ENCODE data around the gene NKAIN2. TPM values are rescaled to one million over a fixed set of nuclear protein-coding genes. Genes with fewer than 3 reads are reported as not detected.

Gene NKAIN2
- total RNA-seq, 2 donors from 2014 or later: not detected

- ATAC-seq (no peak), DNase-seq (ENCODE audit: low spot score) (no peak)
- peaks cover 10% of the 10 kb centered on the region for H3K36me3 Mint-ChIP-seq
- no peak overlapping the region for H3K4me3 Mint-ChIP-seq
- H3K9me3 Mint-ChIP-seq: peaks cover 8% of the 10 kb centered on the region
- peaks cover 22 to 31% of the 10 kb centered on the region in 2 donors for H3K27me3 Mint-ChIP-seq
- no peak overlapping the region for H3K27ac Mint-ChIP-seq
- H3K4me1 Mint-ChIP-seq (ENCODE audit: low read depth in 2 of 2): peaks cover 0 to 10% of the 10 kb centered on the region in 2 donors
These were observed 2.6 kb upstream of the NKAIN2 start for GRCh38 chr6:123801067-123801466.

GRCh38 chr6:123802351-123802696 lies 1.3 kb upstream of the NKAIN2 start:
- no peak for ATAC-seq
- peaks cover 0 to 10% of the 10 kb centered on the region in 2 donors for H3K4me1 Mint-ChIP-seq (ENCODE audit: low read depth in 2 of 2)
- peaks cover 10% of the 10 kb centered on the region for H3K36me3 Mint-ChIP-seq
- peaks cover under 1% of the 10 kb centered on the region for H3K9me3 Mint-ChIP-seq
- peaks cover 22 to 31% of the 10 kb centered on the region in 2 donors for H3K27me3 Mint-ChIP-seq
- H3K4me3 Mint-ChIP-seq: no peak overlapping the region
- DNase-seq (ENCODE audit: low spot score): no peak
- no peak overlapping the region for H3K27ac Mint-ChIP-seq

- peak overlapping the region; percentile 17 for H3K4me3 Mint-ChIP-seq
- ATAC-seq (peak; percentile 76 to 83), DNase-seq (ENCODE audit: low spot score) (peak; percentile 74)
- no peaks in the 10 kb centered on the region for H3K9me3 Mint-ChIP-seq
- no peak overlapping the region for H3K27ac Mint-ChIP-seq
- H3K36me3 Mint-ChIP-seq: peaks cover 10% of the 10 kb centered on the region
- H3K4me1 Mint-ChIP-seq (ENCODE audit: low read depth in 2 of 2): peaks cover 0 to 10% of the 10 kb centered on the region in 2 donors
- peaks cover 22 to 31% of the 10 kb centered on the region in 2 donors for H3K27me3 Mint-ChIP-seq
These were observed 765 bp upstream of the NKAIN2 start for GRCh38 chr6:123802697-123803503.

DNA sequence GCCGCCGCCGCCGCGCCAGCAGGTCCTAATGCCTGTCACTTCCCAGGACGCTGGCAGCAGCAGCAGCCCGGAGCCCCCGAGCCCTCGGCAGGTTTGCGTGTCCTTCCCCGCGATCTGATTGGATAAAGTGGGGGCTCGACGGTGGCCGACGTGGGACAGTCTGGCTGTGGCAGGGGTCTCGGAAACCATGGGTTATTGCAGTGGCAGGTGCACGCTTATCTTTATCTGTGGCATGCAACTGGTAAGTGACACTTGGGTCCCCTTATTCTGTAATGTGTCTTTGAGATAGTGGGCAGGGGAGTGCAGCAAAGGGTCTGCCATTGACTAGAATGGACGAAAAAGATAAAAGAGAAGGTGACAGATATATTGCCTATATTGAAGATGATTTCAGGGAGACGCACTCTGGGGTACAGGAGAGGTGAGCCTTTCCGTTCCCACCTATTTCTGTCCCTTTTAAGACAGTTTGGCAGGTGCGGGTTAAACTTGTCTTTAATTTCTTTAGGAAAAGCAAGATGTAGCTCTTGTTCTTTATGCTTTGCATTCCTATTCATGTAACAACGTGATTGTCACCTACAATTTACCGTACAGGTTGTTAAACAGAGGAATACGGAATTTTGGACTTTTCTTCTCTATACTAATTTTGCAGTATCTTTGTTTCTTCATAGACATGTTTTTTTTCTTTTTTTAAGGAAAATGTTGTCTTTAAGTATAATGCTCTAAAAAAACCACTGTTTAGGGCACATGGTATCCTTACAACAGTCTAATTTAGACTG lies 535 bp downstream of the NKAIN2 start:
- Mint-ChIP-seq H3K27me3 (peaks cover 19 to 31% of the 10 kb centered on the region in 2 donors), H3K4me1 (ENCODE audit: low read depth in 2 of 2) (peaks cover 0 to 10% of the 10 kb centered on the region in 2 donors), H3K27ac (no peak overlapping the region), H3K36me3 (peaks cover 10% of the 10 kb centered on the region), H3K9me3 (no peaks in the 10 kb centered on the region), H3K4me3 (peak overlapping the region; percentile 68)
- ATAC-seq: peak in 1 of 2 donors; percentile 24
- no peak for DNase-seq (ENCODE audit: low spot score)

DNA sequence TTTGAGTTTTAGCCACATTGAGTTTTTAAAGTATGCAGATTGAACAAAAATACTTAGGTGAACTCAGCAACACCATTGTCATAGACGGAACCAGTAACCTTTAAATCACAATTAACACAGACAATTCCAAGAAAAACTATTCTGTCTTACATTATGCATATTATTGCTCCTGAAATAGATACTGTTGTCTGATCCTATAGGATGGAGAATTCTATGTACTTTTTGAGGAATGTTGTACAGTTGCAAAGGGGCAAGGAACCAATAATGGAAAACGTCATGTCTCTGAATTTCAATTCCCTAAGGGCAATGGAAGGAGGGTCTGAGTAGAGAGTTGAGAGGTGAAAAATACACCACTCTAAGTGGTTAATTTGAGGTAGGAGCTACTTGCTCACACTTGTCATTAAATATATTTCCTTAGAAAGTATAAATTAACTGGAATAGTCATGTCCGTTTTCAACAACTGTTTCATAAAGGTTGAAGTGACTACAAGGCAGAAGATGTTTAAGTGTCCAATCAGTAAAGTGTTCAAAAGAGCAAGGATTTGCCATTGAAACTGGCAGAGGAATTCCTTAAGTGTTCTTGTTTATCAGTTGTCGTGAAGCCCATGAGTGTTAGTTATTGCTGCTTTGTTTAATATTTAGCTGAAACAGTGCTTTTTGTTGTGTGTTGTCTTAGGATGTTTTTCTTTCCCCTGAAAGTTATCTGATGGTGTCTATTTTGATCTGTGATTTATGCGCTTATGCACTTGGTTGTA lies 1.3 kb downstream of the NKAIN2 start:
- Mint-ChIP-seq H3K27me3 (peaks cover 19 to 31% of the 10 kb centered on the region in 2 donors), H3K27ac (no peak overlapping the region), H3K4me1 (ENCODE audit: low read depth in 2 of 2) (peaks cover 0 to 10% of the 10 kb centered on the region in 2 donors), H3K4me3 (no peak overlapping the region), H3K36me3 (peaks cover 10% of the 10 kb centered on the region), H3K9me3 (no peaks in the 10 kb centered on the region)
- DNase-seq (ENCODE audit: low spot score): no peak
- no peak for ATAC-seq

DNA sequence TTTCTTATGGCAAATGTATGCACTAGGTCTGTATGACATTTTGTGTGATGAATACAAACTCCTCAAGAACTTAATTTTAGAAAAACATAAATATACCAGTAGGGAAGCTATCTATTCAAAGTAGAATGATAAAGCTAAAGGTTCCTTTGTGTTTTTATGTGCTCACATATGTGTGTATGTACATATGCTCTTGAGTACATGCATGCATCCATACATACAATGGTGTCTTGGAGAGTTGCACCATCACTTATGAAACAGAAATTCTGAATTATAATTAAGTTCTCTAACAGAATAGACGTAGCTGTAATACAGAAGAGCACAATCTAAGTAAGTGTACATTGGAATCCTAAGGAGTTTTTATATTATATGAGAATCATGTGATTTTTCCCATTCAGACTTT lies 2.3 kb downstream of the NKAIN2 start:
- H3K4me3 Mint-ChIP-seq: no peak overlapping the region
- ATAC-seq (no peak), DNase-seq (ENCODE audit: low spot score) (no peak)
- peaks cover 10% of the 10 kb centered on the region for H3K36me3 Mint-ChIP-seq
- no peak overlapping the region for H3K27ac Mint-ChIP-seq
- peaks cover 19 to 30% of the 10 kb centered on the region in 2 donors for H3K27me3 Mint-ChIP-seq
- H3K9me3 Mint-ChIP-seq: no peaks in the 10 kb centered on the region
- peaks cover 0 to 10% of the 10 kb centered on the region in 2 donors for H3K4me1 Mint-ChIP-seq (ENCODE audit: low read depth in 2 of 2)

GRCh38 chr6:123806561-123806960 lies 2.9 kb downstream of the NKAIN2 start:
- Mint-ChIP-seq H3K4me1 (ENCODE audit: low read depth in 2 of 2) (peaks cover 0 to 10% of the 10 kb centered on the region in 2 donors), H3K27ac (no peak overlapping the region), H3K9me3 (no peaks in the 10 kb centered on the region), H3K4me3 (no peak overlapping the region), H3K27me3 (peaks cover 16 to 23% of the 10 kb centered on the region in 2 donors), H3K36me3 (peaks cover 10% of the 10 kb centered on the region)
- ATAC-seq (no peak), DNase-seq (ENCODE audit: low spot score) (no peak)

GRCh38 chr6:123808556-123808955 lies 4.9 kb downstream of the NKAIN2 start:
- no peak overlapping the region for H3K4me3 Mint-ChIP-seq
- H3K27ac Mint-ChIP-seq: no peak overlapping the region
- no peak for DNase-seq (ENCODE audit: low spot score)
- H3K4me1 Mint-ChIP-seq (ENCODE audit: low read depth in 2 of 2): peaks cover 0 to 5% of the 10 kb centered on the region in 2 donors
- H3K9me3 Mint-ChIP-seq: no peaks in the 10 kb centered on the region
- no peak for ATAC-seq
- peaks cover 16 to 19% of the 10 kb centered on the region in 2 donors for H3K27me3 Mint-ChIP-seq
- H3K36me3 Mint-ChIP-seq: peaks cover 10% of the 10 kb centered on the region

DNA sequence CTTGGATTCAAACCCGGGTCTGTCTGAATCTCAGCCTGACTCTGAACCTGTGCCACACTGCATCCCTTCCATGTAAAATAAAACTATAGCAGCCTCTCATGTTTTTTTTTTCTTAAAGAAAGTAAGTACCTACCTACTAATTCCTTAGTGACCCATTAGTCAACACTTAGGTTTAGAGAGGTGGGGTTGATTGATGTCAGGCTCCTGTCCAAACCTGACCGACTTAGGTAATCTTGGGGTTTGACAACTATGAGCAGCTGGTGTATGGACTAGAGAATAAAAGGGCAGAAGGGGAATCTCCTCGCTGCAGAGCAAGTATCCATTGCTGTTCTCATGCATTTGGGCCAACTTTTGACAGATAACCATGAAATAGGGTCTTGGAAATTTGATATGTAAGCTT lies 6.5 kb downstream of the NKAIN2 start:
- ATAC-seq: no peak
- Mint-ChIP-seq H3K27me3 (peaks cover 2 to 4% of the 10 kb centered on the region in 2 donors), H3K36me3 (no peaks in the 10 kb centered on the region), H3K4me3 (no peak overlapping the region), H3K27ac (no peak overlapping the region), H3K9me3 (no peaks in the 10 kb centered on the region), H3K4me1 (ENCODE audit: low read depth in 2 of 2) (no peaks in the 10 kb centered on the region)
- DNase-seq (ENCODE audit: low spot score): no peak

GRCh38 chr6:123810948-123811347 lies 7.3 kb downstream of the NKAIN2 start:
- ATAC-seq (no peak), DNase-seq (ENCODE audit: low spot score) (no peak)
- Mint-ChIP-seq H3K27me3 (no peaks in the 10 kb centered on the region), H3K9me3 (peaks cover 2% of the 10 kb centered on the region), H3K4me1 (ENCODE audit: low read depth in 2 of 2) (no peaks in the 10 kb centered on the region), H3K4me3 (no peak overlapping the region), H3K27ac (no peak overlapping the region), H3K36me3 (no peaks in the 10 kb centered on the region)

GRCh38 chr6:123811378-123811777 lies 7.7 kb downstream of the NKAIN2 start:
- DNase-seq (ENCODE audit: low spot score): no peak
- ATAC-seq: no peak

GRCh38 chr6:123812621-123813020 lies 9.0 kb downstream of the NKAIN2 start:
- no peak overlapping the region for H3K27ac Mint-ChIP-seq
- H3K36me3 Mint-ChIP-seq: no peaks in the 10 kb centered on the region
- ATAC-seq (no peak), DNase-seq (ENCODE audit: low spot score) (no peak)
- H3K9me3 Mint-ChIP-seq: peaks cover 8% of the 10 kb centered on the region
- H3K4me1 Mint-ChIP-seq (ENCODE audit: low read depth in 2 of 2): no peaks in the 10 kb centered on the region
- H3K4me3 Mint-ChIP-seq: no peak overlapping the region
- H3K27me3 Mint-ChIP-seq: no peaks in the 10 kb centered on the region

More at GRCh38 chr6:123811378-123811777, 7.7 kb downstream of the NKAIN2 start:
- Mint-ChIP-seq H3K9me3 (peaks cover 3% of the 10 kb centered on the region), H3K27ac (no peak overlapping the region), H3K27me3 (no peaks in the 10 kb centered on the region), H3K4me3 (no peak overlapping the region), H3K36me3 (no peaks in the 10 kb centered on the region), H3K4me1 (ENCODE audit: low read depth in 2 of 2) (no peaks in the 10 kb centered on the region)

DNA sequence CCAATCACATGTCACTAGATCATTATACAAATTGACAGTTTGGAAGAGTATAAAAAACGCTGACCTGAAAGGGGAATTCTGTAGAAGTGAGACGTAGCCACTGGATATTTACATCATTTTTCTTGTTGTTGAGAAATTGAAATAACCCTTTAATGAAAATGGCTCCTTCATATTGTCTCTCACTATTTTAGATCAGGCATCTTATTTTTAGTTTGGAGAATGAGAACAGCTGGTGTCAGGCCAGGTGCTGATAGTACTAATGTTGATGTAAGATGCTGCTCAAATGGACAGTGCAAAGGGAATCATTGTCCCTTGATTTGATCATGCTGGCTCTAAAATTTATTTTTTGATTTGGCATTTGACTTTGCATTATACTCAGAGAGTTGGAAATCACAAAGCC lies 17.4 kb downstream of the NKAIN2 start:
- H3K4me3 Mint-ChIP-seq: no peak overlapping the region
- H3K36me3 Mint-ChIP-seq: no peaks in the 10 kb centered on the region
- DNase-seq (ENCODE audit: low spot score) (no peak), ATAC-seq (no peak)
- H3K27ac Mint-ChIP-seq: no peak overlapping the region
- no peaks in the 10 kb centered on the region for H3K4me1 Mint-ChIP-seq (ENCODE audit: low read depth in 2 of 2)
- H3K9me3 Mint-ChIP-seq: peaks cover 17% of the 10 kb centered on the region
- no peaks in the 10 kb centered on the region for H3K27me3 Mint-ChIP-seq
